HG03432 (cell line): ENCODE data around the gene CHST12.

Experiments
- ATAC-seq: cut with Tn5 transposase; IDR thresholded peaks from one replicate; pipeline ENCODE4 v1.9.1; 2021; ENCODE audit warnings: mild to moderate bottlenecking, moderate library complexity; ENCODE audit not compliant: unreplicated experiment

CHST12 gene

GRCh38 chr7:2403014-2403717 is at the start of gene CHST12:
CHST12 (plus strand) TSS chr7:2403611; CDS start chr7:2432640, 29,029 bp downstream.
- peak; percentile 50 for ATAC-seq

- peak; percentile 60 for ATAC-seq
Measured at GRCh38 chr7:2353936-2354185, 49.5 kb upstream of the CHST12 start.

- peak; percentile 88 for ATAC-seq
Measured at GRCh38 chr7:2354186-2354938, 49.0 kb upstream of the CHST12 start, which contains the start of gene EIF3B. EIF3B (plus strand) TSS chr7:2354827; CDS start chr7:2354922, 95 bp downstream.

- peak; percentile 13 for ATAC-seq
Measured at GRCh38 chr7:2354939-2355704, 48.3 kb upstream of the CHST12 start.

GRCh38 chr7:2355705-2356008 is 47.8 kb upstream of the CHST12 start:
- no peak for ATAC-seq

- ATAC-seq: no peak
Measured at GRCh38 chr7:2357165-2357564, 46.2 kb upstream of the CHST12 start.

- ATAC-seq: no peak
Measured at GRCh38 chr7:2357571-2357970, 45.8 kb upstream of the CHST12 start.

GRCh38 chr7:2358968-2359527 is 44.4 kb upstream of the CHST12 start:
- ATAC-seq: no peak

GRCh38 chr7:2359610-2360009 is 43.8 kb upstream of the CHST12 start:
- ATAC-seq: no peak

- ATAC-seq: no peak
Measured at GRCh38 chr7:2360796-2361195, 42.6 kb upstream of the CHST12 start.

- no peak for ATAC-seq
Measured at GRCh38 chr7:2362385-2363088, 40.9 kb upstream of the CHST12 start.

GRCh38 chr7:2369139-2369538 is 34.3 kb upstream of the CHST12 start:
- no peak for ATAC-seq

GRCh38 chr7:2371329-2371728 is 32.1 kb upstream of the CHST12 start:
- no peak for ATAC-seq

GRCh38 chr7:2372724-2373123 is 30.7 kb upstream of the CHST12 start:
- ATAC-seq: no peak

- ATAC-seq: no peak
Measured at GRCh38 chr7:2373124-2373556, 30.3 kb upstream of the CHST12 start.

- ATAC-seq: no peak
Measured at GRCh38 chr7:2373646-2374045, 29.8 kb upstream of the CHST12 start.

GRCh38 chr7:2374401-2374800 is 29.0 kb upstream of the CHST12 start:
- no peak for ATAC-seq

- no peak for ATAC-seq
Measured at GRCh38 chr7:2374830-2375728, 28.3 kb upstream of the CHST12 start.

- no peak for ATAC-seq
Measured at GRCh38 chr7:2376351-2377154, 26.9 kb upstream of the CHST12 start.
